OCI-LY7 (cell line): Measurements from ENCODE around the gene ACOXL.

ENCODE experiments used
- EZH2phosphoT487 ChIP-seq: fragments of 200-600 bp; sonication (generic); IDR thresholded peaks from 2 replicates; pipeline ENCODE4 v1.6.1; 2018; ENCODE audit warnings: low read depth, borderline replicate concordance, mild to moderate bottlenecking, mixed run types, antibody characterized with exemption, low read length, moderate library complexity, mixed read lengths
- TF ChIP-seq, protein P1 (sequence below): fragments of 200-600 bp; sonication (generic); conservative IDR thresholded peaks from 2 replicates; pipeline ENCODE4 v1.5.1; 2014; ENCODE audit warnings: mild to moderate bottlenecking, antibody characterized with exemption, low read length, moderate library complexity, mixed read lengths

DNA sequence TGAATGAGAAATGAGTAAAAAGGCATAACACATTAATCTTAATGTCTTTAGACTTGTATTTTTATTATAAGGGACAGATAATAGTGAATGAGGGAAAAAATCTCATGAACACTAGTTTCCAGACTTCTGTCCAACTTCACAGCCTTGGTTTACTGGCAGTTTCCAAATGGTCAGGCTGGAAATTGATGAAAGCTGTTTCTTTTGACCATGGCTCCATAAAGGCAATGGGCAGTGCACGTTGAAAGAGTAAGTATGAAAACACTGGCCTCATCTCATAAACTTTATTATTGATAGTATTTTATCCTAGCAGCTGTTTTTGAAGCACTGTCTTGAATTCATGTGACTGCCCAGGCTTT is 411.4 kb downstream of the ACOXL start:
- no peak for TF ChIP-seq EZH2phosphoT487
- TF ChIP-seq, protein P1, sequence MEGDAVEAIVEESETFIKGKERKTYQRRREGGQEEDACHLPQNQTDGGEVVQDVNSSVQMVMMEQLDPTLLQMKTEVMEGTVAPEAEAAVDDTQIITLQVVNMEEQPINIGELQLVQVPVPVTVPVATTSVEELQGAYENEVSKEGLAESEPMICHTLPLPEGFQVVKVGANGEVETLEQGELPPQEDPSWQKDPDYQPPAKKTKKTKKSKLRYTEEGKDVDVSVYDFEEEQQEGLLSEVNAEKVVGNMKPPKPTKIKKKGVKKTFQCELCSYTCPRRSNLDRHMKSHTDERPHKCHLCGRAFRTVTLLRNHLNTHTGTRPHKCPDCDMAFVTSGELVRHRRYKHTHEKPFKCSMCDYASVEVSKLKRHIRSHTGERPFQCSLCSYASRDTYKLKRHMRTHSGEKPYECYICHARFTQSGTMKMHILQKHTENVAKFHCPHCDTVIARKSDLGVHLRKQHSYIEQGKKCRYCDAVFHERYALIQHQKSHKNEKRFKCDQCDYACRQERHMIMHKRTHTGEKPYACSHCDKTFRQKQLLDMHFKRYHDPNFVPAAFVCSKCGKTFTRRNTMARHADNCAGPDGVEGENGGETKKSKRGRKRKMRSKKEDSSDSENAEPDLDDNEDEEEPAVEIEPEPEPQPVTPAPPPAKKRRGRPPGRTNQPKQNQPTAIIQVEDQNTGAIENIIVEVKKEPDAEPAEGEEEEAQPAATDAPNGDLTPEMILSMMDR, result no peak
